Peyer's patch (tissue), 4 donors: ENCODE data around the gene ELANE.

Source experiments
- CTCF ChIP-seq, 6 experiments: fragments of 450-650 bp in 4 of 6; fragments of 200-600 bp in 2 of 6; sonication (generic) in 1 of 6; IDR thresholded peaks; one replicate each; pipeline ENCODE4 v1.5.1; 2017 to 2019; ENCODE audit warnings: antibody characterized with exemption in 6 of 6, mild to moderate bottlenecking in 3 of 6, moderate library complexity in 1 of 6
- POLR2A ChIP-seq, 2 donors: fragments of 450-650 bp; IDR thresholded peaks; one replicate each; pipeline ENCODE4 v1.5.1; 2017; ENCODE audit warnings: antibody characterized with exemption in 2 of 2, mild to moderate bottlenecking in 2 of 2, moderate library complexity in 2 of 2

- TF ChIP-seq CTCF (IDR thresholded peaks at IDR 0.05): no peak
- no peak for TF ChIP-seq POLR2A (IDR thresholded peaks at IDR 0.05)
Observed at GRCh38 chr19:863315-863620, 11.2 kb downstream of the ELANE start.
